HG03439 (cell line): ENCODE measurements around the gene BRINP1.
A peak's percentile ranks its signal among the peaks of the same experiment; 100 is the strongest.

ENCODE experiments used
- ATAC-seq: cut with Tn5 transposase; IDR thresholded peaks from one replicate; pipeline ENCODE4 v1.9.1; 2021; ENCODE audit warnings: mild to moderate bottlenecking, moderate library complexity; ENCODE audit not compliant: unreplicated experiment

BRINP1 gene

DNA sequence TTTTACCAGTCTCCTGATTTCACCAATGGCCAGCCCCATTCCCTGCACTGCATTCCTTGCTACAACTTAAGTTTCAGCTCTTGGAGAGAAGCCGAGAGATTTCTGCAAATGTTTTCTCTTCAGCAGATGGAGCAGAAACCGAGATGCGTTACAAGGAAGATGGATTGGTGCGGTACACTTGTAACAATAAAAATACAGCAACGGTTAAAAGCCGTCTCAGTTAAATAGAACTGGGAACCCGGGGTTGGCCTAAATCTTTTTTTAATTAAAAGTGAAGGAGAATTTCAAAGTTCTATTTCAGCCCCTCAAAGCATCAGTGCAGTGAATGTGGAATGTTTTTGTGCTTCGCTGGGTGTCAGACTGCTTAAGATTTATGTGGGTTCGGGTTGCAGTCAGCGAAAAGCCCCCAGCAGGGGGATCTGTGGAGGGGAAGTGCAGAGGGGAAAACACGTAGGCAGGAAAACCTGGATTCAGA lies 19.8 kb downstream of the BRINP1 start:
- no peak for ATAC-seq

DNA sequence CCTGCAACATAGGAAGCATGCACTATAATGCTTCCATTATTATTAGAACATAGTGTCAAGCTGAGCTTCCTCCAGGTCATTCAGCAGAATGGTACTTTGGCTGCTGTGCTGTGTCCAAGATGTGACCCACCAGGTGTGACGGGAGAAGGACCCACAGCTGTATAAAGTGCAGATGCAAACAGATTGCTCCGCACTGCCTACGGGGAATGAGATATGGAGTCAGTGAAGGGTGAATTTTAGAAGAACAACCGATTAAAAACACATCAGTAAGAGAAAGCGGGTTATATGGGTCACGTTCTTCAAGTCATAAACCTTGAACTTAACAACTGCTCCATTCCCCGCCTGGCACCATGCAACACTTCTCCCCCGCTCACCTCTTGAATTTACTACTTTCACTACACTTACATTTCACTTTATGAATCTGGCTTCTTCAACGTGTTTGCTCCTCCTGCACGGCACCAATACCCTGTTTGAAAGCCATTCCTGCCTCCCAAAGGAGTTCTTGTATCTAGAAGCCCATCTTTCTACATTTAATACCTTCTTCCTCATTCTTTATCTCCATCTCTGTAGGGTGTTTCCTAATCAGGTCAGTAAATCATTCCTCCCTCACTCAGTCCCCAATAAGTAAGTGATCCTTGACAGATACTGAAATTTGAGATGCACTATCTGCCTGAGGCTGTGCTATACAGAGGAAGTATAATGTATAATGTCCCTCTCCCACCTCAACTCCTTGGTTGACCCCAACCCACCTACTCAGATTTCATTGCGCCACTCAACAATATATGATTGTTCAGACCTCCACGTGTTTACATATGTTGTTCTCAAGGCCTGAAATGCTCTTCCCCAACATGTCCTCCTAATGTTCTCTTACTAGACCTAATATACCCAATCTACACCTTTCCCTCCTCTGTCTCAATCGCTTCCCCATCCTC lies 25.9 kb downstream of the BRINP1 start:
- no peak for ATAC-seq

DNA sequence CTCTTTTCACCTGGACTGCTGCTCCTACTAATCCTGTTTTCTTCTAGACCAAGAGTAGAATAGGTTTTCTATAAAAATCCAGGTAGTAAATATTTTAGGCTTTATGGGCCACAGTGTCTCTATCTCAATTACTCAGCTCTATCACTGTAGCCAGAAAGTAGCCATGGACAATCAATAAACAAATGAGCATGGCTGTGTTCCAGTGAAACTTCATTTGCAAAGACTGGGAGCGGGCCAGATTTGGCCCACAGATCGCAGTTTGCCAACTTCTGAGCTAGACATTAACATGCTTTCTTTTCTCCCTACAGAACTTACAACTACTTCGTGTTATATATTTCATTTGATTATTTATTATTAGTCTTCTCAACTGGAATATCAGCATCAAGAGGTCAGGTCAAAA lies 30.2 kb downstream of the BRINP1 start:
- no peak for ATAC-seq

DNA sequence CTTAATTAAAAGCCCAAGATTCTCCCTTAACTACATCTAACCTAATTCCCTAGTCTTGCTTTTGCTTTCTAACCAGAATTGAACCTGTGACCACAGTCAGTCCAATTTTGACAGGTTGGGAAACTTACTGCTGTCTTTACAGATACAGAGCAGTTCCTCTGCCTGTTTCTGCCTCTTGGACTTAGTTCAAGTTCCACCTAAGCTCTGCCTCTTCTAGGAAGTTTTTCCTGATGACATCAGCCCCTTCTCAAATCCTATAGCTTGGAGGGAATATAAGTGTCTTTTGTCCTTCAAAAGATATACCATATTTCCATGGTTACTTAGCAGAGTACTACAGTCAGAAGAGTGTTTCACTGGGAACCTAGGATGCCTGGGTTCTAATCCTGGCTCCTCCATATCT lies 31.7 kb downstream of the BRINP1 start:
- ATAC-seq: no peak

DNA sequence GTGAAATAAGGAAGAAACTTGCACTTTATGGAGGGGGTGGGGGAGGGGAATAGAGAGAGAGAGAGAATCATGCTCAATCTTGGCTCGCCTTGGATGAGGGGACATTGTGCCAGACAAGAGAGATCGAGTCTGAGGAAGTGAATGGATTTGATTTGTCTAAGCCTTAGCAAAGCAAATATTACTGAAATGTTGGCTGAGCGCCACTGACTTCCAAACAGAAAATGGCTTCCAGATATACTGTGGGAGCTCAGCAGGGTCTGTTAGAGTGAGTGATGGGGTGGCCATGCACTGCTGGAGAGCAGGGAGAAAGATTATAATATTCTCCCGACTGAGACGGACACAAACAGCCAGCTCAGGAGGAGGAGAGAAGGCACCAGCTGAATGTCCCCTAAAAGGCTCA lies 34.5 kb downstream of the BRINP1 start:
- ATAC-seq: no peak

DNA sequence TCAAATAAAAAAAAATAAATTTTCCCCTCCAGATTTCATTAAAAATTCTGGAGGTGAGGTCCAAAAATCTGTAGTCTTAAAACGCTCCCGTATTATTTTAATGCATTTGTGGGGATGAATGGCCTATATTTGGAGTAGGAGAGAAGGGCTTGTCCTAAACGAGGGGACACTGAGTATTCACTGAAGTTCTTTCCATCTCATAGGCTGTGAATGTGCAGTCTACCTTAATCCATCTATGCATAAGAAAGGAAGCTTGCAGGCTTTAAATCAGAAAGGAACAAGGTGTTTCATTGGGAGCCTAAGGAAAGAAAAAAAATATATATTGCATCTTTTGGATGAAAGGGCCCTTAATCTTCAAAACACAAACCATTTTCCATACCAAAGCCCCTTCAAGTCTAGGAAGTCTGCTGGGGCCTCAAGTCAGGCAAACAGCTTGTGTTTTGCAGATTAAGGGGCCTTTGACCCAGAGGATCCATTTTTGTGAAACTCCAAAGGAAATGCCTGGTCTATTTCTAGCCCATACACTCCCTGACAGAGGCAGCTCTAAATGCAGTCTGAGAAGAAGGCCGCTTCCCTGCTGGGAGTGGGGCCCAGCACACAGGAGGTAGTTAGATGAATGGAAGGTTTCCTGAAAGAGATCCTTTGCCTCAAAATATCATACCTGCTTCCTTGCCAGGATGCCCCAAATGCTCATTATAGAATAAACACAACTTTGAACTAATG lies 35.6 kb downstream of the BRINP1 start:
- no peak for ATAC-seq

DNA sequence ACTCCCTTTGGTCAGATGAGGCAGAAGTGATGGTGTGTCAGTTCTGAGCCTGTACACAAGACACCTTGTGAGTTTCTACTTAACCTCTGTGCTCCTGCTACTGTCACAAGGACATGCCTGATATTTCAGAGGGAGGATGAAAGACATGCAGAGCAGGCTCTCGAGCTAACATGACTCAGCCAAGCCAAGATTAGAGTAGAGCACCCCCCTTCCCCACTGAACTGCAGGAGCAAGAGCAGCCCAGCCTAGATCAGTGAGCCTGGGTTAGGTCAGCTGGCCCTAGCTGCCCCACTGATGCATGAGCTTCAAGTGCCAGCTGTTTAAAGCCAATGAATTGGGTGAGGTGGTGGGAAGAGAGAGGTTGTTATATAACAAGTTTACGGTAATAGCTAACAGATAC lies 36.7 kb downstream of the BRINP1 start:
- no peak for ATAC-seq

DNA sequence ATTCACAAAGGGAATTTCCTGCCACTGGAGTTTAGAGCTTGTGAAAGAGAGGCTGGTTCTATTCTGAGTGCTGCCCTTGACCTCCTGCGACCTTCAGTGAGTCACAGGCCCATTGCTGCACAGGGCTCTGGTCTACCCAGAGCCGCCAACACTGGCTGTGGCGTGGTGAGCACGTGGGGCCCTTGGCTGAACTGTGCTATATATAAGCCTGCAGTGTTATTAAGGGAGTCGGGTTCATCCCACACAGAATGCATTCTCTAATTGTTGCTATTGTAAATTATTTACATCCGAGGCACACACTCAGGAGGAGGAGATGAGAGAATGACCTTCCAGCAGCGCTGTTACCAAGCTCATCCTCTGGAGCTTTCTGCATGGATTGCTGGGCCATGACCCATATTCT lies 47.1 kb downstream of the BRINP1 start:
- no peak for ATAC-seq

DNA sequence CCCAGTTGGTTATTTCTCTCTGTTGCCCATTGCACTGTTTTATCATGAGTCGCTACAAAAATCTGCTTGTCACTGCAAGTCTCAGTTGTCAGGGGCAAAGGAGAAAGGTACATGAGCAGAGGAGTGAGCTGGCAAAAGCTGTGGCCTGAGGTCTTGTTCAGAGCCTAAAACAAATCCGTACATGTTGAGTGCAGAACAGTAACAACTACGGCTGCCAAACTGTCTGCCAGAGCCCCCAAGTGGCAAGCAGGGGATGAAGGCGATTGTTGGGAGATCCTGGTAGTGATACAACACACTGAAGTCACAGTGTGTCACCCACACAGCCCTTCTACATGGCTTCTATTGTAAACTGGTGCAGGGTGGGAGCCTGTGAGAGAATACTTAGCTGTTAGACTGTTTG lies 50.9 kb downstream of the BRINP1 start:
- no peak for ATAC-seq

DNA sequence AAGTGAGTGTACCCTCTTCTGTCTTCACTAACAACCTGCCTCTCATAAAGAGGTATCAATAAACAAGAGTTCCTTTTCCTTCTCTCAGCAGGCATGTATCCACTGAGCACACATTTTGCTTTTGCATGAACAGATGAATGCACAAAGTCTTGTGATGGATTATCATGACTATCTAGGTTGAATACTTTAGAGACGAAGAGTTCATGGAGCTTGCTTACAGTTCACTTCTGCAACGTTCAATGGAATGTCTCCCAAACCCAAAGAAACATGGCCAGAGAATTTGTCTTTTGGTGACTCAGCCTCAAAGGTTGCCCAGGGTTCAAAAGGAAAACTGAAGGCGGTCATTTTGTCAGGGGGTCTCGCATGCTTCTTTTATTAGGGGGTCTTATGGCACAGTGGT lies 55.4 kb downstream of the BRINP1 start:
- no peak for ATAC-seq

DNA sequence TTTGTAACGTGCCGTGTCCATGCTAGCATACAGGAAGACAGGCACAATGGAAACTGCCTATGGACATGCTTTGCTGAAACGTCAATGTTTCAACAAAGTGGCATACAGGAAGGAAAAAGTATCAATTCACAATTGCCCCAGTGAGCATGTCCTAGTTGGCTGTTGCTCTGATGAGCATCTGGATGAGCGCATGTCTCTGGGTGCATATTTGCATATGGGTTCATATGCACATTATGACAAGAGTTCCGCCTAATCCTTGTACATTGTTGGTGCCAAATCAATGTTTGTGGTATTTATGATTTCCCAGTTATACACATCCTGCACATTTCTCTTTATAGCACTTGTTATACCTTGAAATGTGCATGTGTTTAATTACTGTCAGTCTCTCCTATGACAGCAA lies 58.5 kb downstream of the BRINP1 start:
- ATAC-seq: no peak

DNA sequence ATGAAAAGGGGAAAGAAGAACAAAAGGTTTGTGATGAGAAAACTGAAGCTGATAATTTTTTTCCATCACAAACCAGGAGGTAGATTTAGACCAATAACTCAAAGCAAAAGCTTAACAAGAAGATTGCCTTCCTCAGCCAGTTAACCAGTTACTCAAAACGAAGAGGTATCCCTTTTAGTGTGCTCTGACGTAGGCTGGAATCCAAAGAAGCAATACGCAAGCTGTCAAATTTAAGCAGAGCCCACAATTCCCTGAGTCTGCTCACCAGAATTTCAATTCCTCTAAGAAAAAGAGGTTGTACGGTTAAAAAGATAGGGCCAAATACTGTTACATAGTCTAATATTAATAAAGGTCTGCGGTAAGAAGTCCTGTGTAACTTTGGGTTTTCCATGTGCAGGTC lies 61.8 kb downstream of the BRINP1 start:
- no peak for ATAC-seq

DNA sequence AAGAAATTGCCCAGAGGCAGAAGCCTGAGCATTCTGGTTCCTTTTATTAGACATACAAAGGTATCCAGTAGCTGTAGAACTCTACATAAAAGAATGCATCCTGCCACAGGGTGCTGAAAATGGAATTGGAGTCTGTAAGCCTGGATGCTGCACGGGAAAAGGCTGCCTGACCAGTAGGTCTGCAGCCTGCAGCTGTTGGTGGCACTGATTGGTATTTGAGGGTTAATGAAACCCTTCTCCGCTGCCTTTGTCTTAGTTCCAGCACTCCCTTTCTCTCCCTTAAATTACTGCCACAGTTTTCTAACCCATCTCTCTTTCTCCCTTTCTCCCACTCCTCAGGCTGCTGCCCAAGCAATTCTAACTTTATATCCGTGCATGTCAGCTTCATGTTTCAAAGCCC lies 64.7 kb downstream of the BRINP1 start:
- ATAC-seq: no peak

DNA sequence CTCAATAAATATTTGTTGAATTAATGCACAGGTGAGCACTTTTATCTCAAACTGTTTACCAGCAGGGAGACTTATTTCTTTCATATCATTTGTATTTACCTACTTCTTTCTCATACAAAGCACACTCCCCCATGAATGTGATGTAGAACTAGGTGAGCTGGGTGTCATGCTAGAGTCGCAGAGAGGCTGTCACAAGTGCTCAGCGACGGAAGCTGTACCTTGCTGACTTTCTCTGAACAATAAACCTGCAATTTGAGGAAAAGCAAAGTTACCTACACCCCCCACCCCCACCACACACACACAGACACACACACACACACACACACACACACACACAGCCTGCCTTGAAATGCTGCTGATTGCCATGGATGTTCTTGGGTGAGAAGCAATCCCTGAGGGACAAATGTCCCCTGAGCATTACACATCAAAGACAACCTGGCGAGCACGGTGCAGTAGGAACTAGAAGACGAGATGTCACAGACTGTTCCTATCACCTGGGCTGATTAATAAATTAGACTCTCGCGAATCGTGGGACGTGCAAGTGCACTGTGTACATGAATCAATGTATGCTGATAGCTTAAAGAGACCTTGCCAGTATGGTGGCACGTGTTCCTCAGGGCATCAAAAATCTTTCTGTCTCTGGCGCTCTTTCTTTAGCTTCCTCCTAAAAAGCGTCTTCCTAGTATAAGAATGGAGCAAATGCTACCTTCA lies 66.1 kb downstream of the BRINP1 start:
- ATAC-seq: no peak

DNA sequence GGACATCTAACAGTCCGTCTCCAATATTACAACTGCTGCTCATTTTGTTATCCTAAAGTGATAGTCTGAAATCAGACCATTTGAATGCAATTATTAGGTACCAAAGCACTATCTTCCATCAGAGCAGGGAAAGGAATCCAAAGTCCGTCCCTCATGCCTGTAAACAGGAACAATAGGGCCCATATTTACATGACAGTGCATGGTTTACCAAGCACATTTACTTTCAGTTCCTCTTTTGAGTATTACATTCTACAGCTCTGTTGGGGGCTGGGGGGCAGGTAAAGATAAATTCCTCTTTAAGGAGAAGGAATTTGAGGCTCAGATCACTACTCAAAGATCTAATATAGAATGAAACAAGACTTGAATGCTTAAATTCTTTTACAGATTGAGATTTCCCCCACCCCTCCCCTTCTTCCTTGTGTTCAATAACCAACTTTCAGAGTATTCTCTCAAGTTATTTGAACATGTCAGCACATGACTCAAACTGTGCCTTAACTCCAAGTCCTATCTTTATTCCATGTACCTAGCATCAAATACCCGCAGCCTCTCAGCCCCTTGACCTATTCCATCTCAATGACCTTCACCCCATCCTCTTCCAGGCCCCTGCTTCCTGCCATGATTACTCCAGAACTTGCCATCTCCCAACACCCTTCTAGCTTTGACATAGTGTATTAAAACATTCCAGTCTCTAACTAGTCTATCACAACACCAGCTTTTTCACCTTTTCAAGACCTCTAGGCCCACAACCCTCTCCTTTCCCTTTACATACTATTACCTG lies 71.0 kb downstream of the BRINP1 start:
- peak; percentile 78 for ATAC-seq

DNA sequence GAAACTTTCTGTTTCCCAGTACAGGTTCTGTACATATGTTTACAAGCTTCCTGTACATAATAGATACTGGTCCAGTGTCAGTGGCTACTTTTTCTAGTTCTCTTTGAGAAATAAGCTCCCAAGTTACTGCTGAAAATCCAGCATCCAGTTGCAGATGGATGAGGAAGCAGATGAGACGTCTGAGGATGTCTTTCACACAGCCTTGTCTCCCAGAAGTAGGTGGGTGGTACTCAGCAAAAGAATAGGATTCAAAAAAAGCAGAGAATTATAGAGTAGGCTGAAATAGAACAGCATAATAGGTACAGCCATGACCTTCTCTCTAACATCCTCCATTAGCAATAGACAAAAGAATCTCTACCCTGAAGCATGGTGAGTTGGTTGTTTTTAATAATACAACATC lies 77.7 kb downstream of the BRINP1 start:
- no peak for ATAC-seq

DNA sequence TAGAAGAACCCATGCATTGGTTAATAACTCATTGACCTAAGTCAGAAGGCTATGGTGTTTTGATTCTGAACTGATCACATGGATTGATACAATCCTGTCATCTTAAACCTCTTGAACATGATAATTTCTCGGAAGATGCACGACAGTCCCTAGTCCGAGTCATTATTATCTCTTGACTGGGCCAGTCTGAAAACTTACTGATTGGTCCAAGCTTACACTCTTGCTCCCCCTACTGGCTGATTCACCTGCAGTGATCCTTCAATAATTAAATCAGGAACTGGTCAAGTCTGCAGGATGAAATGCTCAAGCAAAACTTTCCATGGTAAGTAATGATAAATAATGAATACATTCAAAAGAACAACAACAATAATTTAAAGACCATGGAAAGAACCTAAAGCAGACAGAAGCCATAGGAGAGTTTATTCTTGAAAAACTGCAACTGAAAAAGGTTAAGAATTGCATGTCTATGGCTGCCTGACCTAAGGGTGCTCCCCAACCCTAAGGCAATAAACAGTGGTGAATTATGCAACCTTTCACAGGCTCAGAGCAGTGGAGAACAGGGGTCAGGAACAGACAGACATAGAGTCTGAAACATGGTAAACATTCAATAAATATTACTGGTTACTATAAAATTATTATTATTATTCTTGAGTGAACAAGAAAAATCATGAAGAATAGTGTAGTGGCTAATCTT lies 79.3 kb downstream of the BRINP1 start:
- peak; percentile 76 for ATAC-seq

DNA sequence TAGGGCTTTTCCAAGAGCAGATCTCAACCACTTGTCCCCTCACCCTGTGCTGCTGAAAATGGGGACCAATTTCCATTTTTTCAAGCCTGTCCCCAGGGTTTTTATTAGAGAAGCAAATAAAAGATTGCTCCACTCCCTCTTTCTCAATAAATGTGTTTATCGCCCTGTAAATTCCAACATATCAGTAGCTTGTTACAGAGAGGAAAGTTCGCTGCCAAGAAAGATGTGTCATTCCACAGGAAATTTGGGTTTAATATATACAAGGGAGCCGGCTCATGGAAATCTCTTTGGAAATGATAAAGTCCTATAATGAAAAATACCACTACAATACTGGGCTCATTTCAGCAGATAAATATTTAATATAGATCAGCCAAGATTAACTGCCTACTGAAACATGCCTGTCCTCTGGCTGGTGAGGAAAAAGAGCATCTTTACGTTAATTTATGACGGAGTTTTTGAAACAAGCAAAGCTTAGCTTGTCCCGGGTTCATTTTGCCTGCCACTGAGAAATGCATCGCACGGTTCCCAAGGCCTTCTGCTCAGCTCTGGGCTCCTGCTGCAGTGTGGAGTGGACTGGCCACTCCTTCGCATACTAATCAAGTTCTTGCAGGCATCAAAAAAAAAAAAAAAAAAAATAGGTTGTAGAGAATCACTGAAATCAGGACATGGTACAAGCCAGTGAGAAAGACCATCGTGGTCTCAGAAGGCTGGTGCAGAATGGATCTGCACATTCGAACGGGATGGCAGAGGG lies 84.5 kb downstream of the BRINP1 start:
- ATAC-seq: no peak

DNA sequence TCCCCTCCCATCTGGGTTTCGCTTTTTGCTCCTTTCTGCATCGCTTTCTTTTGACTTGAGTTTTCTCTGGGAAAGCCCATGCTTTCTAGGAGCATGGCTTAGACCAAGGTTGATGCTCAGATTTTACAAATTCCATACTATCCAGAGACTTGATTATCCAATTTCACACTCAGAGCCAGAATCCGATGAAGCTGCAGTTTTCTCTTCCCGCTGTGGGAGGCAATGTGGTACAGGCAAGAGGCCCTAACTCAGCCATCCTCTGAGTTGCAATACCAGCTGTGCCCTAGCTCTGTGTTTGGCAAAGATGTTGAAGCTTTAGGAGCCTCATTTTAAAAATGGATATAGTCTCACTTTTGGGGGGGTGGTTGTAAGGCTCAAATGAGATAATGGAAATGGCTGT lies 85.1 kb downstream of the BRINP1 start:
- no peak for ATAC-seq
